Fibroblast of skin of right biceps (primary cell): ENCODE results near the gene TEDC2.
"Not testable (repeated sequence)": the region's sequence is repeated elsewhere in the genome, so short reads cannot be mapped to it uniquely, and the experiment has no call there.

Source experiments
- DNase-seq: peaks from one replicate; pipeline ENCODE4 v3.0.0-alpha.2; 2013

Gene TEDC2

GRCh38 chr16:2439598-2439997, 20.3 kb upstream of the TEDC2 start:
- no peak for DNase-seq

- DNase-seq, result not testable (repeated sequence)
These were observed 18.6 kb upstream of the TEDC2 start for GRCh38 chr16:2441143-2441804.

- DNase-seq, result no peak
These were observed 16.4 kb upstream of the TEDC2 start for GRCh38 chr16:2443555-2443954.

- no peak for DNase-seq
These were observed 11.9 kb upstream of the TEDC2 start for GRCh38 chr16:2447920-2448583.

GRCh38 chr16:2449118-2449517, 10.8 kb upstream of the TEDC2 start:
- no peak for DNase-seq

- no peak for DNase-seq
These were observed 9.4 kb upstream of the TEDC2 start for GRCh38 chr16:2450535-2450934.

- no peak for DNase-seq
These were observed 8.9 kb upstream of the TEDC2 start for GRCh38 chr16:2450975-2451381.

- DNase-seq, result no peak
These were observed 8.0 kb upstream of the TEDC2 start for GRCh38 chr16:2451851-2452320.

GRCh38 chr16:2452650-2453049, 7.3 kb upstream of the TEDC2 start:
- DNase-seq, result no peak

GRCh38 chr16:2455081-2455845, 4.6 kb upstream of the TEDC2 start:
- no peak for DNase-seq

- DNase-seq, result no peak
These were observed 3.3 kb upstream of the TEDC2 start for GRCh38 chr16:2456551-2457153.

GRCh38 chr16:2457267-2457666, 2.6 kb upstream of the TEDC2 start:
- DNase-seq, result no peak

GRCh38 chr16:2457946-2458345, 2.0 kb upstream of the TEDC2 start:
- no peak for DNase-seq

- no peak for DNase-seq
These were observed 842 bp upstream of the TEDC2 start for GRCh38 chr16:2458887-2459646.

GRCh38 chr16:2460391-2460713, 443 bp downstream of the TEDC2 start:
- no peak for DNase-seq

- no peak for DNase-seq
These were observed 1.0 kb downstream of the TEDC2 start for GRCh38 chr16:2460916-2461315.

- no peak for DNase-seq
These were observed 2.3 kb downstream of the TEDC2 start for GRCh38 chr16:2462031-2462866.

- no peak for DNase-seq
These were observed 4.4 kb downstream of the TEDC2 start for GRCh38 chr16:2464333-2464732.

- DNase-seq, result no peak
These were observed 5.9 kb downstream of the TEDC2 start for GRCh38 chr16:2465653-2466415.

GRCh38 chr16:2466667-2467527, 7.0 kb downstream of the TEDC2 start:
- no peak for DNase-seq
